ENCODE data around the gene SPOCD1.
"Not testable (repeated sequence)": the region's sequence is repeated elsewhere in the genome, so short reads cannot be mapped to it uniquely, and the experiment has no call there.

SPOCD1 gene

DNA sequence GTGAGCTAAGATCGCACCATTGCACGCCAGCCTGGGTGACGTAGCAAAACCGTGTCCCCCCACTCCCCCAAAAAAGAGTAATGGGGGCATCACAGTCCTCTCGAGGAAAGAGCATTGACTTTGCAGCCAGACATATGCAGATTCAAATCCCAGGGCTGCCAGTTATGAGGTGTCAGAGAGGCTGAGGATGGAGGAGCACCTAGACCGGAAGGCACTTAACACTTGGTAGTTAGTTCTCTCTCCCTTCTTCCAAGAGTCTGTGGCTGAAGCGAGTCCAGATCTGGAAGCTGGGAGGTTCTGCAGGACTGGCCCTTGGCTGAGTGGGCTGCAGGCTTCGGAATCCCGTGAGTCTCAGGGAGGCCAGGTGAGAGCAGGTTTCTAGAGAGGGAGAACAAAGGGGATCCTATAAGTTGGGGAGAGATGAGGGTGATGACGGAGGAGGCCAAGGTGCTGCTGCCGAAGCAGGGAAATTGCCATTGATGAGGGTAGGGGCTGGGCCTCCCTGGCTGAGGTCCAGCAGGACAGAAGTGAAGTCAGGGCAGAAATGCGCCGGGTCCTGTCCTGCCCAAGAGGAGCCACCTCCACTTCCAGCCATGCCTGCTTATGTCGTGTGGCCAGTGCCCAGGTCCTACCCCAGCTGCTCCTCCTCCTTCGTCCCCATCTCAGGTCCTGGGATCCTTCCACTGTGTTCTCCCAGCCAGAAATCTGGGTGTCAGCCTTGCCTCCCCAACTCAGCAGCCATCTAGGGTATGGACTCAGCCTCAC is 13.3 kb upstream of the SPOCD1 start:
- no peak for DNase-seq (ENCODE audit: low spot score)

- no peak for DNase-seq (ENCODE audit: low spot score)
Measured at GRCh38 chr1:31828341-31828740, 12.5 kb upstream of the SPOCD1 start.

DNA sequence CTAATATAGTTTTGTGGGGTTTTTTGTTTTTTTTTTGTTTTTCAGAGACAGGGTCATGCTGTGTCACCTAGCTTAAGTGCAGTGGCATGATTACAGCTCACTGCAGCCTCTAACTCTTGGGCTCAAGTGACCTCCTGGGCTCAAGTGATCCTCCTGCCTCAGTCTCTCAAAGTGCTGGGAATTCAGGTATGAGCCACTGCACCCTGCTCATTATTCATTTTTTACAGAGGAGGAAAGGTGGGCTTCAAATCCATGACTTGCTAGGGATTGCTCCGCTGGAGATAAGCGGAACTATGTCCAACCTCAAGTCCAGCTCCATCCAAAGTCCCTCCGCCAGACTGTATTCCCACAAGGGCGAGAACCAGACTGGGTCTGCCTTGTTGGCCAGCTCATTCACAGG is 8.0 kb upstream of the SPOCD1 start:
- DNase-seq (ENCODE audit: low spot score), result no peak

GRCh38 chr1:31822766-31823165 is 6.9 kb upstream of the SPOCD1 start:
- peak; percentile 64 for DNase-seq (ENCODE audit: low spot score)

DNA sequence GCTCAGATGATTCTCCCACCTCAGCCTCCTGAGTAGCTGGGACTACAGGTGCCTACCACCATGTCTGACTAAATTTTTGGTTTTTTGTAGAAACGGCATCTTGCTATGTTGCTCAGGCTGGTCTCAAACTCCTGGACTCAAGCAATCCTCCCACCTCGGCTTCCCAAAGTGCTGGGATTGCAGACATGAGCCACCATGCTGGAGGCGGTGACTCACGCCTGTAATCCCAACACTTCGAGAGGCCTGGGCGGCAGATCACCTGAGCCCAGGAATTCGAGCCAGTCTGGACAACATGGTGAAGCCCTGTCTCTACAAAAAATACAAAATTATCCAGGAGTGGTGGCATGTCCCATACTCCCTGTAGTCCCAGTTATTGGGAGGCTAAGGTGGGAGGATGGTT is 4.4 kb upstream of the SPOCD1 start:
- not testable (repeated sequence) for DNase-seq (ENCODE audit: low spot score)

DNA sequence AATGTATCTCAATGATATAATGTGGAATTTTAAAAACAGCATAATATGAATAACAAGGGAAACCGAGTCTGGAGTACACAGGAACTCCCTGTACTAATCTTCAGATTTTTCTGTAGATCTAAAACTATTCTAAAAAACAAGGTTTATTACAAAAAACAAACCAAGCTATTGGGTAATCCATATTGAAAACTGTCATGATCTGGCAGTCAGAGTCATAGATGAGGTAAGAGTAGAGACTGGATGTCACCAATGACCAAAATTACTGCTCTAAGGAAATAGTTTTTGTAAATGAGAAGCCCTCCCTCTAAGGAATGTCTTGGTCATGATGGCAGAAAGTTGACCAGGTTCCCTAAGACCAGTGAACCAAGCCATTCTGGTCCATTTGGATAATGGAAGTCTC is 2.4 kb upstream of the SPOCD1 start:
- DNase-seq (ENCODE audit: low spot score), result no peak

GRCh38 chr1:31816947-31817346 is 1.1 kb upstream of the SPOCD1 start:
- DNase-seq (ENCODE audit: low spot score), result not testable (repeated sequence)

GRCh38 chr1:31816501-31816900 is 679 bp upstream of the SPOCD1 start:
- not testable (repeated sequence) for DNase-seq (ENCODE audit: low spot score)

- DNase-seq (ENCODE audit: low spot score), result no peak
Measured at GRCh38 chr1:31815307-31815645, 546 bp downstream of the SPOCD1 start.

- no peak for DNase-seq (ENCODE audit: low spot score)
Measured at GRCh38 chr1:31814631-31815306, 1.1 kb downstream of the SPOCD1 start.

GRCh38 chr1:31814041-31814511 is 1.7 kb downstream of the SPOCD1 start:
- no peak for DNase-seq (ENCODE audit: low spot score)

- DNase-seq (ENCODE audit: low spot score), result no peak
Measured at GRCh38 chr1:31812158-31812829, 3.5 kb downstream of the SPOCD1 start.

DNA sequence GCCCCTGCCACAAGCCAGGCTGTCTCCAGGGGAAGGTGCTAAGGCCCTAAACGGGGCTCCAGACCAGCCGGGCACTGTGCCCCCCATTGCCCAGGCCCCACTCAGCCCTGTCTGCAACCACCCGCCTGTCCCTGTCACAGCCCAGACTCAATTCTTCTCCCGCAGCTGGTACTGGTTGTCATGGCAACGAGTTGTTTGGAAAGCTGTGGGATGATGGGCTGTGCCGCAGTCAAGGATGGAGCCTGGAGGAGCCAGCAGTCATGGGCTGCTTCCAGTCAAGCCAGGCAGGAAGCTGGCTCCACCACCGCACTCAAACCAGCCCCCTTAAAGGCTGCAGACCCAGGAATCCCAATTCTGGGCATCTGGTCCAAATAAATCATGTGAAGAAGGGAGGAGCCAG is 4.2 kb downstream of the SPOCD1 start:
- peak; percentile 75 for DNase-seq (ENCODE audit: low spot score)

GRCh38 chr1:31809698-31810097 is 6.1 kb downstream of the SPOCD1 start:
- no peak for DNase-seq (ENCODE audit: low spot score)

GRCh38 chr1:31807273-31808048 is 8.4 kb downstream of the SPOCD1 start:
- DNase-seq (ENCODE audit: low spot score), result no peak

- DNase-seq (ENCODE audit: low spot score), result no peak
Measured at GRCh38 chr1:31805318-31805717, 10.5 kb downstream of the SPOCD1 start.

DNA sequence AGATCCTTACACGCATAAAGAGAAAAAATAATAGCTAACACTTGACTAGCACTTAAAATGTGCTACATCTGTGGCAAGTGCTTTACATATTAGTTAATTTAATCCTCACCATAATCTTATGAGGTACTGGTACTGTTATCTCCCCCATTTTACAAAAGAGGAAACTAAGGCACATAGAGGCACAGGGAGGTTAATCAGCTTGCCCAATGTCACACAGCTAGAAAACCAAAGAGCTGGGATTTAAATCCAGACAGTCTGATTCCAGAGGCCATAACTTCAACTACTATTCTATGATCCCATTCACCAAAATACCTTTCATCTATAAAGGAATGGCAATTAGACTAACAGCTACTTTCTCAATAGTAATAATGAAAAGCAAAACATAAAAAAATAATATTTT is 11.7 kb downstream of the SPOCD1 start:
- no peak for DNase-seq (ENCODE audit: low spot score)

GRCh38 chr1:31803610-31804009 is 12.2 kb downstream of the SPOCD1 start:
- DNase-seq (ENCODE audit: low spot score), result no peak

GRCh38 chr1:31802190-31803150 is 13.4 kb downstream of the SPOCD1 start:
- no peak for DNase-seq (ENCODE audit: low spot score)

DNA sequence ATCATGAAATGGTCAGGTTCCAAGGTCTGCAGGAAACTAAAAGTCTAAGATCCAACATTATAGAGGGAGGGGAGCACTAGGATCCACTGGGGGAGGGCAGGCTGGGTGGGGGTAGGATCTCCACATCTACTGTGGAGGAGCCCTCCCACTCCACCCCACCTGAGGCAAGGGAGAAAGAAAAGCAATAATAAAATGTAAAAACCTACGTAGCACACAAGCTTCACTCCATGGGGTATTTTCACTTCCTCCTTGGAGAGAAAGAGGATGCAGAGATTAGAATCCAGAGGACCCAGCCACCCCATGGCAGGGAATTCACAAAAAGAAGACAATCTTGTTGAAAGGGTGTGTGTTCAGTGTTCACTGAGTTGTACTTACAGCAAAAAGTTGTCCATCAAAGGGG is 14.4 kb downstream of the SPOCD1 start:
- DNase-seq (ENCODE audit: low spot score), result no peak

- DNase-seq (ENCODE audit: low spot score), result no peak
Measured at GRCh38 chr1:31800674-31800967, 15.2 kb downstream of the SPOCD1 start.
